Measurements from ENCODE around the gene RBKS. TPM values are rescaled to one million over a fixed set of nuclear protein-coding genes. Genes with fewer than 3 reads are reported as not detected.

Gene RBKS
- total RNA-seq, 3 donors from 2014 or later: 1.1 to 5.1 (median 2.9) TPM

- intact Hi-C loops (cut with DNase I; ENCODE audit: low total_unique reads): no loop called here
- peak overlapping the region; percentile 37 to 66 (median 57) for H3K4me3 ChIP-seq
- TF ChIP-seq CTCF (IDR thresholded peaks at IDR 0.05) (no peak), POLR2A (IDR thresholded peaks at IDR 0.05) (peak; percentile 34), POLR2AphosphoS5 (IDR thresholded peaks at IDR 0.05) (peak; percentile 73 to 95 (median 94))
- peak; percentile 79 to 82 for DNase-seq (ENCODE audit: low spot score in 2 of 2)
- H3K9me3 ChIP-seq: no peaks in the 10 kb centered on the region
- H3K27me3 ChIP-seq: no peaks in the 10 kb centered on the region
- H3K36me3 ChIP-seq: no peaks in the 10 kb centered on the region
- H3K27ac ChIP-seq: peak overlapping the region; percentile 89 to 92
- H3K4me1 ChIP-seq: peaks cover 0 to 5% of the 10 kb centered on the region in 2 donors
Observed at GRCh38 chr2:27735263-27735904, 154.8 kb downstream of the RBKS start.

GRCh38 chr2:27734305-27734704, 155.9 kb downstream of the RBKS start:
- TF ChIP-seq POLR2A (IDR thresholded peaks at IDR 0.05) (no peak), CTCF (IDR thresholded peaks at IDR 0.05) (no peak), POLR2AphosphoS5 (IDR thresholded peaks at IDR 0.05) (no peak)
- Histone ChIP-seq H3K4me3 (no peak overlapping the region), H3K27me3 (no peaks in the 10 kb centered on the region), H3K36me3 (no peaks in the 10 kb centered on the region), H3K4me1 (peaks cover 0 to 5% of the 10 kb centered on the region in 2 donors), H3K9me3 (no peaks in the 10 kb centered on the region), H3K27ac (peak overlapping the region in 1 of 2 donors; percentile 92)
- intact Hi-C loops (cut with DNase I; ENCODE audit: low total_unique reads): no loop called here
- no peak for DNase-seq (ENCODE audit: low spot score in 2 of 2)

Other genes with a start within 250 kb of the RBKS start
- gene SUPT7L, start 226.8 kb downstream of the RBKS start, total RNA-seq: 10 to 100 TPM; 21.4 to 34.2 (median 25.9) TPM
- gene SLC4A1AP, start 226.5 kb downstream of the RBKS start, total RNA-seq: 10 to 100 TPM; 23.3 to 27.1 (median 24.3) TPM
- gene MRPL33, start 118.7 kb downstream of the RBKS start, total RNA-seq: 10 to 100 TPM; 88.2 to 93.3 (median 89.7) TPM
- 10 to 100 TPM; 34.7 to 46.2 (median 37.4) TPM for gene BABAM2, start 342 bp upstream of the RBKS start, total RNA-seq

All from breast epithelium (tissue), 4 donors.